ENCODE results near the gene NCL.
"Not testable (repeated sequence)": the region's sequence is repeated elsewhere in the genome, so short reads cannot be mapped to it uniquely, and the experiment has no call there.

NCL gene

GRCh38 chr2:231429901-231430300, 34.4 kb downstream of the NCL start:
- DNase-seq, result no peak

- DNase-seq, result no peak
Observed at GRCh38 chr2:231429152-231429551, 35.1 kb downstream of the NCL start.

- DNase-seq, result no peak
Observed at GRCh38 chr2:231427116-231427515, 37.2 kb downstream of the NCL start.

GRCh38 chr2:231425811-231426703, 38.2 kb downstream of the NCL start:
- peak; percentile 85 for DNase-seq

- no peak for DNase-seq
Observed at GRCh38 chr2:231425291-231425810, 38.9 kb downstream of the NCL start.

- DNase-seq, result no peak
Observed at GRCh38 chr2:231423176-231423575, 41.1 kb downstream of the NCL start.

GRCh38 chr2:231422056-231422455, 42.2 kb downstream of the NCL start:
- no peak for DNase-seq

GRCh38 chr2:231421051-231421580, 43.2 kb downstream of the NCL start:
- DNase-seq, result no peak

- DNase-seq, result no peak
Observed at GRCh38 chr2:231418820-231419640, 45.3 kb downstream of the NCL start.

GRCh38 chr2:231415029-231415428, 49.3 kb downstream of the NCL start:
- DNase-seq, result no peak

- DNase-seq, result no peak
Observed at GRCh38 chr2:231413921-231414476, 50.3 kb downstream of the NCL start.

- DNase-seq, result no peak
Observed at GRCh38 chr2:231413456-231413855, 50.8 kb downstream of the NCL start.

GRCh38 chr2:231412618-231412963, 51.7 kb downstream of the NCL start:
- DNase-seq, result no peak

GRCh38 chr2:231411831-231412617, 52.3 kb downstream of the NCL start:
- peak; percentile 56 for DNase-seq

- no peak for DNase-seq
Observed at GRCh38 chr2:231411237-231411636, 53.0 kb downstream of the NCL start.

GRCh38 chr2:231410293-231411004, 53.8 kb downstream of the NCL start:
- no peak for DNase-seq

GRCh38 chr2:231409776-231410175, 54.5 kb downstream of the NCL start:
- DNase-seq, result no peak

- not testable (repeated sequence) for DNase-seq
Observed at GRCh38 chr2:231408304-231408703, 56.0 kb downstream of the NCL start.

GRCh38 chr2:231407686-231408085, 56.6 kb downstream of the NCL start:
- DNase-seq, result not testable (repeated sequence)

GRCh38 chr2:231405601-231406367, 58.5 kb downstream of the NCL start:
- DNase-seq, result peak; percentile 66

GRCh38 chr2:231404183-231404578, 60.1 kb downstream of the NCL start:
- DNase-seq, result not testable (repeated sequence)
